Ishikawa (cell line): ENCODE data around the gene ABHD2.

Experiments
- CEBPB ChIP-seq: IDR thresholded peaks from 2 replicates; pipeline ENCODE4 v1.6.1; 2012
- EP300 ChIP-seq: IDR thresholded peaks from 2 replicates; pipeline ENCODE4 v1.6.1; 2012; ENCODE audit warnings: borderline replicate concordance
- RAD21 ChIP-seq: IDR thresholded peaks from 2 replicates; pipeline ENCODE4 v1.6.1; 2012; ENCODE audit warnings: low read depth
- TAF1 ChIP-seq: IDR thresholded peaks from 2 replicates; pipeline ENCODE4 v1.6.1; 2012; ENCODE audit warnings: low read depth, mild to moderate bottlenecking
- YY1 ChIP-seq: IDR thresholded peaks from 2 replicates; pipeline ENCODE4 v1.6.1; 2012; ENCODE audit warnings: low read depth
- TF ChIP-seq, protein P1 (sequence below): IDR thresholded peaks from 2 replicates; pipeline ENCODE4 v1.6.1; 2012; ENCODE audit warnings: low read depth, mild to moderate bottlenecking
- TF ChIP-seq, protein P2 (sequence below): IDR thresholded peaks from 2 replicates; pipeline ENCODE4 v1.6.1; 2012
- TF ChIP-seq, protein P3 (sequence below): IDR thresholded peaks from 2 replicates; pipeline ENCODE4 v1.6.1; 2012

DNA sequence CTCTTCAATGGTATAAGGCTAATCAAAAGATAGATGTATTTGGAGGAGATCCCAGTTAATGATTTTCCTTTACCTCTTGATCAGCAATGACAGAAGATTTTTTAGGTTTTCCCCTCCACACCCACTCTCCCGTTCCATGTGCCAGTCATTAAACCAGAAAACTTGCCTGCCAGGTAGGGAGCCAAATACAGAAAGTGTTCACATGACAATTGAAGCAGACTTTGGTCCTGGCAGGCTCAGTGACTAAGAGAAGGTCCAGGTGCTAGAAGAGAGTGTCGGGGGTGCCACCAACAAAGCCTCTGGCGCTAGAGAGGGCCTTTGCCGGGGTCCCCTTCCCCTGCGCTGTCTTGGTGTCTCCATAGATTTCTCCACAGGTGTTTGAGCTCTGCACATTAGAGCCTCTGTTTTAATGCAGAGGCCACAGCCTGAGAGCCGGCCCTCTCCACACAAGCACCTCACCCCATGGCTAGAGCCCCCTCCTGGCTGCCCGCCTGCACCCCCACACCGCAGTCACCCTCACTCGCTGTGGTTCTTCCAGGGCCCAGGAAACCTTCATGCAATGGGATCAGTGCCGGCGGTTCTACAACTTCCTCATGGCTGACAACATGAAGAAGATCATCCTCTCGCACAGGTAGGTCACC, 96.8 kb downstream of the ABHD2 start:
- TF ChIP-seq, protein P1, sequence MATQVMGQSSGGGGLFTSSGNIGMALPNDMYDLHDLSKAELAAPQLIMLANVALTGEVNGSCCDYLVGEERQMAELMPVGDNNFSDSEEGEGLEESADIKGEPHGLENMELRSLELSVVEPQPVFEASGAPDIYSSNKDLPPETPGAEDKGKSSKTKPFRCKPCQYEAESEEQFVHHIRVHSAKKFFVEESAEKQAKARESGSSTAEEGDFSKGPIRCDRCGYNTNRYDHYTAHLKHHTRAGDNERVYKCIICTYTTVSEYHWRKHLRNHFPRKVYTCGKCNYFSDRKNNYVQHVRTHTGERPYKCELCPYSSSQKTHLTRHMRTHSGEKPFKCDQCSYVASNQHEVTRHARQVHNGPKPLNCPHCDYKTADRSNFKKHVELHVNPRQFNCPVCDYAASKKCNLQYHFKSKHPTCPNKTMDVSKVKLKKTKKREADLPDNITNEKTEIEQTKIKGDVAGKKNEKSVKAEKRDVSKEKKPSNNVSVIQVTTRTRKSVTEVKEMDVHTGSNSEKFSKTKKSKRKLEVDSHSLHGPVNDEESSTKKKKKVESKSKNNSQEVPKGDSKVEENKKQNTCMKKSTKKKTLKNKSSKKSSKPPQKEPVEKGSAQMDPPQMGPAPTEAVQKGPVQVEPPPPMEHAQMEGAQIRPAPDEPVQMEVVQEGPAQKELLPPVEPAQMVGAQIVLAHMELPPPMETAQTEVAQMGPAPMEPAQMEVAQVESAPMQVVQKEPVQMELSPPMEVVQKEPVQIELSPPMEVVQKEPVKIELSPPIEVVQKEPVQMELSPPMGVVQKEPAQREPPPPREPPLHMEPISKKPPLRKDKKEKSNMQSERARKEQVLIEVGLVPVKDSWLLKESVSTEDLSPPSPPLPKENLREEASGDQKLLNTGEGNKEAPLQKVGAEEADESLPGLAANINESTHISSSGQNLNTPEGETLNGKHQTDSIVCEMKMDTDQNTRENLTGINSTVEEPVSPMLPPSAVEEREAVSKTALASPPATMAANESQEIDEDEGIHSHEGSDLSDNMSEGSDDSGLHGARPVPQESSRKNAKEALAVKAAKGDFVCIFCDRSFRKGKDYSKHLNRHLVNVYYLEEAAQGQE: no peak
- TF ChIP-seq YY1 (no peak), TAF1 (no peak), CEBPB (no peak), RAD21 (no peak), EP300 (no peak)
- TF ChIP-seq, protein P2, sequence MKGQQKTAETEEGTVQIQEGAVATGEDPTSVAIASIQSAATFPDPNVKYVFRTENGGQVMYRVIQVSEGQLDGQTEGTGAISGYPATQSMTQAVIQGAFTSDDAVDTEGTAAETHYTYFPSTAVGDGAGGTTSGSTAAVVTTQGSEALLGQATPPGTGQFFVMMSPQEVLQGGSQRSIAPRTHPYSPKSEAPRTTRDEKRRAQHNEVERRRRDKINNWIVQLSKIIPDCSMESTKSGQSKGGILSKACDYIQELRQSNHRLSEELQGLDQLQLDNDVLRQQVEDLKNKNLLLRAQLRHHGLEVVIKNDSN: no peak
- TF ChIP-seq, protein P3, sequence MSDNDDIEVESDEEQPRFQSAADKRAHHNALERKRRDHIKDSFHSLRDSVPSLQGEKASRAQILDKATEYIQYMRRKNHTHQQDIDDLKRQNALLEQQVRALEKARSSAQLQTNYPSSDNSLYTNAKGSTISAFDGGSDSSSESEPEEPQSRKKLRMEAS: no peak
